HepG2 (cell line): Measurements from ENCODE around the gene SNX30. TPM values are rescaled to one million over a fixed set of nuclear protein-coding genes. Genes with fewer than 3 reads are reported as not detected.

Source experiments
- ARNTL ChIP-seq: sonication (generic); formaldehyde crosslinking; IDR thresholded peaks from 2 replicates; pipeline ENCODE4 v1.4.0; 2020; ENCODE audit warnings: mild to moderate bottlenecking, missing genetic modification reagents
- HIVEP1 ChIP-seq: sonication (generic); formaldehyde crosslinking; IDR thresholded peaks from 2 replicates; pipeline ENCODE4 v1.4.0; 2020; ENCODE audit warnings: mild to moderate bottlenecking, missing genetic modification reagents
- HNRNPLL ChIP-seq: fragments of 200-400 bp; formaldehyde crosslinking; IDR thresholded peaks from 2 replicates; pipeline ENCODE4 v1.6.1; 2017; ENCODE audit warnings: mild to moderate bottlenecking, low read depth, low read length; ENCODE audit not compliant: poor library complexity, severe bottlenecking
- HOXA5 ChIP-seq: sonication (generic); formaldehyde crosslinking; IDR thresholded peaks from 2 replicates; pipeline ENCODE4 v1.4.0; 2020; ENCODE audit warnings: missing genetic modification reagents
- NFYB ChIP-seq: sonication (generic); formaldehyde crosslinking; IDR thresholded peaks from 2 replicates; pipeline ENCODE4 v1.4.0; 2020; ENCODE audit warnings: missing genetic modification reagents
- REPIN1 ChIP-seq: sonication (generic); formaldehyde crosslinking; IDR thresholded peaks from 2 replicates; pipeline ENCODE4 v1.8.0; 2022; ENCODE audit warnings: missing genetic modification reagents, low read depth, mild to moderate bottlenecking, borderline replicate concordance
- TBP ChIP-seq: sonication (generic); formaldehyde crosslinking; IDR thresholded peaks from 2 replicates; pipeline ENCODE4 v1.5.0; 2020; ENCODE audit warnings: missing genetic modification reagents
- TBX2 ChIP-seq: sonication (generic); formaldehyde crosslinking; IDR thresholded peaks from 2 replicates; pipeline ENCODE4 v1.5.0; 2020; ENCODE audit warnings: missing genetic modification reagents, mild to moderate bottlenecking, borderline replicate concordance
- TBX3 ChIP-seq: fragments of 450-650 bp; IDR thresholded peaks from 2 replicates; pipeline ENCODE4 v1.6.1; 2017; ENCODE audit warnings: antibody characterized with exemption, mild to moderate bottlenecking, inconsistent platforms, borderline replicate concordance
- YEATS2 ChIP-seq: sonication (generic); formaldehyde crosslinking; IDR thresholded peaks from 2 replicates; pipeline ENCODE4 v1.4.0; 2020; ENCODE audit warnings: missing genetic modification reagents, borderline replicate concordance
- ZNF20 ChIP-seq: sonication (generic); formaldehyde crosslinking; IDR thresholded peaks from 2 replicates; pipeline ENCODE4 v1.4.0; 2020; ENCODE audit warnings: mild to moderate bottlenecking, moderate library complexity, missing genetic modification reagents
- ZNF331 ChIP-seq: sonication (generic); formaldehyde crosslinking; IDR thresholded peaks from 2 replicates; pipeline ENCODE4 v1.4.0; 2020; ENCODE audit warnings: missing genetic modification reagents
- ZNF563 ChIP-seq: sonication (generic); formaldehyde crosslinking; IDR thresholded peaks from 2 replicates; pipeline ENCODE4 v1.8.0; 2022; ENCODE audit warnings: mild to moderate bottlenecking, moderate library complexity, missing genetic modification reagents
- polyA plus RNA-seq, 8 experiments: library from polyadenylated mRNA; depleted of rRNA in 3 of 8; stranded (reverse) in 7 of 8; unstranded in 1 of 8; fragments of >200 nt; fragmentation: Illumina TruSeq in 4 of 8; extraction: Trizol in 4 of 8; gene quantifications; 2 replicates each; pipeline versions ENCODE4 v1.2.1 to v1.2.3, GENCODE V29; 2011 to 2016; ENCODE audit warnings: low read depth in 4 of 8, missing spikeins in 1 of 8, mixed read lengths in 1 of 8; ENCODE audit not compliant: insufficient read depth in 1 of 8
- total RNA-seq, 5 experiments: library from RNA; depleted of rRNA; stranded (reverse); fragments of >200 nt; fragmentation: Illumina TruSeq; extraction: Trizol; gene quantifications; 2 replicates each; pipeline ENCODE4 v1.2.3, GENCODE V29; 2016; ENCODE audit warnings: low read depth in 1 of 5
- TF ChIP-seq, protein P1 (sequence below): sonication (generic); formaldehyde crosslinking; IDR thresholded peaks from 2 replicates; pipeline ENCODE4 v1.4.0; 2020; ENCODE audit warnings: missing genetic modification reagents
- TF ChIP-seq, protein P2 (sequence below): sonication (generic); formaldehyde crosslinking; IDR thresholded peaks from 2 replicates; pipeline ENCODE4 v1.4.0; 2020; ENCODE audit warnings: missing genetic modification reagents
- TF ChIP-seq, protein P3 (sequence below): sonication (generic); formaldehyde crosslinking; IDR thresholded peaks from 2 replicates; pipeline ENCODE4 v1.8.1; 2023; ENCODE audit warnings: mild to moderate bottlenecking, inconsistent platforms, moderate library complexity, missing genetic modification reagents, borderline replicate concordance
- TF ChIP-seq, protein P4 (sequence below): sonication (generic); formaldehyde crosslinking; IDR thresholded peaks from 2 replicates; pipeline ENCODE4 v1.4.0; 2020; ENCODE audit warnings: missing genetic modification reagents
- TF ChIP-seq, protein P5 (sequence below): IDR thresholded peaks from 2 replicates; pipeline ENCODE4 v1.6.1; 2016
- TF ChIP-seq, protein P6 (sequence below): sonication (generic); formaldehyde crosslinking; IDR thresholded peaks from 2 replicates; pipeline ENCODE4 v1.8.1; 2023; ENCODE audit warnings: mild to moderate bottlenecking, missing genetic modification reagents

SNX30 gene
- total and polyA plus RNA-seq, 2 of the 13 experiments (the other 11 are each of a cell fraction or from before 2014, with no cell fraction given), result 4.4 to 12.4 TPM

DNA sequence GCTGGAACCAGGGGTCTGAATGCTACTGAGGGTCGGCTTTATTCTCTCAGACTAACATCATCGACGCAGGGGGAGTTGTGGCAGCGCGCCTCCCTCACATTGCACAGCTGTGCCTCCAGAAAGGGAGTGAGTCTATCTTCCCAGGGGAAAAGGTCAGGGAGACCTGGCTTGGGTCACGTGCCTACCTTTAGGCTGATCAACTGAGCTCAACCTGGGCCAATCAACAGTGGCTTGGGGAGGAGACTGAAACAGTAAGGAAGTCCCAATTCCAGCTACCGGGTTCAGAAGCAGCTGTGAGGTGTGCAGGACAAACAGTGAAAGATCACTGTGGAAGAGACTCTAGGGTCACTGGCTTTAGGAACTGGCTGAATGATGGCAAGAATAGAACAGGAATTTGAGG lies 14.3 kb downstream of the SNX30 start (continued):
- TF ChIP-seq, protein P1, sequence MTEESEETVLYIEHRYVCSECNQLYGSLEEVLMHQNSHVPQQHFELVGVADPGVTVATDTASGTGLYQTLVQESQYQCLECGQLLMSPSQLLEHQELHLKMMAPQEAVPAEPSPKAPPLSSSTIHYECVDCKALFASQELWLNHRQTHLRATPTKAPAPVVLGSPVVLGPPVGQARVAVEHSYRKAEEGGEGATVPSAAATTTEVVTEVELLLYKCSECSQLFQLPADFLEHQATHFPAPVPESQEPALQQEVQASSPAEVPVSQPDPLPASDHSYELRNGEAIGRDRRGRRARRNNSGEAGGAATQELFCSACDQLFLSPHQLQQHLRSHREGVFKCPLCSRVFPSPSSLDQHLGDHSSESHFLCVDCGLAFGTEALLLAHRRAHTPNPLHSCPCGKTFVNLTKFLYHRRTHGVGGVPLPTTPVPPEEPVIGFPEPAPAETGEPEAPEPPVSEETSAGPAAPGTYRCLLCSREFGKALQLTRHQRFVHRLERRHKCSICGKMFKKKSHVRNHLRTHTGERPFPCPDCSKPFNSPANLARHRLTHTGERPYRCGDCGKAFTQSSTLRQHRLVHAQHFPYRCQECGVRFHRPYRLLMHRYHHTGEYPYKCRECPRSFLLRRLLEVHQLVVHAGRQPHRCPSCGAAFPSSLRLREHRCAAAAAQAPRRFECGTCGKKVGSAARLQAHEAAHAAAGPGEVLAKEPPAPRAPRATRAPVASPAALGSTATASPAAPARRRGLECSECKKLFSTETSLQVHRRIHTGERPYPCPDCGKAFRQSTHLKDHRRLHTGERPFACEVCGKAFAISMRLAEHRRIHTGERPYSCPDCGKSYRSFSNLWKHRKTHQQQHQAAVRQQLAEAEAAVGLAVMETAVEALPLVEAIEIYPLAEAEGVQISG (CRISPR knock-in tag), result peak; percentile 76
- TF ChIP-seq, protein P2, sequence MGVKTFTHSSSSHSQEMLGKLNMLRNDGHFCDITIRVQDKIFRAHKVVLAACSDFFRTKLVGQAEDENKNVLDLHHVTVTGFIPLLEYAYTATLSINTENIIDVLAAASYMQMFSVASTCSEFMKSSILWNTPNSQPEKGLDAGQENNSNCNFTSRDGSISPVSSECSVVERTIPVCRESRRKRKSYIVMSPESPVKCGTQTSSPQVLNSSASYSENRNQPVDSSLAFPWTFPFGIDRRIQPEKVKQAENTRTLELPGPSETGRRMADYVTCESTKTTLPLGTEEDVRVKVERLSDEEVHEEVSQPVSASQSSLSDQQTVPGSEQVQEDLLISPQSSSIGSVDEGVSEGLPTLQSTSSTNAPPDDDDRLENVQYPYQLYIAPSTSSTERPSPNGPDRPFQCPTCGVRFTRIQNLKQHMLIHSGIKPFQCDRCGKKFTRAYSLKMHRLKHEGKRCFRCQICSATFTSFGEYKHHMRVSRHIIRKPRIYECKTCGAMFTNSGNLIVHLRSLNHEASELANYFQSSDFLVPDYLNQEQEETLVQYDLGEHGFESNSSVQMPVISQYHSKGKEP, result no peak
- TF ChIP-seq, protein P3, sequence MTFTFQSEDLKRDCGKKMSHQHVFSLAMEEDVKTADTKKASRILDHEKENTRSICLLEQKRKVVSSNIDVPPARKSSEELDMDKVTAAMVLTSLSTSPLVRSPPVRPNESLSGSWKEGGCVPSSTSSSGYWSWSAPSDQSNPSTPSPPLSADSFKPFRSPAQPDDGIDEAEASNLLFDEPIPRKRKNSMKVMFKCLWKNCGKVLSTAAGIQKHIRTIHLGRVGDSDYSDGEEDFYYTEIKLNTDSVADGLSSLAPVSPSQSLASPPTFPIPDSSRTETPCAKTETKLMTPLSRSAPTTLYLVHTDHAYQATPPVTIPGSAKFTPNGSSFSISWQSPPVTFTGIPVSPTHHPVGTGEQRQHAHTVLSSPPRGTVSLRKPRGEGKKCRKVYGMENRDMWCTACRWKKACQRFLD (CRISPR knock-in tag), result peak; percentile 49; the same call in 1 of the 2 replicates
- TF ChIP-seq, protein P4, sequence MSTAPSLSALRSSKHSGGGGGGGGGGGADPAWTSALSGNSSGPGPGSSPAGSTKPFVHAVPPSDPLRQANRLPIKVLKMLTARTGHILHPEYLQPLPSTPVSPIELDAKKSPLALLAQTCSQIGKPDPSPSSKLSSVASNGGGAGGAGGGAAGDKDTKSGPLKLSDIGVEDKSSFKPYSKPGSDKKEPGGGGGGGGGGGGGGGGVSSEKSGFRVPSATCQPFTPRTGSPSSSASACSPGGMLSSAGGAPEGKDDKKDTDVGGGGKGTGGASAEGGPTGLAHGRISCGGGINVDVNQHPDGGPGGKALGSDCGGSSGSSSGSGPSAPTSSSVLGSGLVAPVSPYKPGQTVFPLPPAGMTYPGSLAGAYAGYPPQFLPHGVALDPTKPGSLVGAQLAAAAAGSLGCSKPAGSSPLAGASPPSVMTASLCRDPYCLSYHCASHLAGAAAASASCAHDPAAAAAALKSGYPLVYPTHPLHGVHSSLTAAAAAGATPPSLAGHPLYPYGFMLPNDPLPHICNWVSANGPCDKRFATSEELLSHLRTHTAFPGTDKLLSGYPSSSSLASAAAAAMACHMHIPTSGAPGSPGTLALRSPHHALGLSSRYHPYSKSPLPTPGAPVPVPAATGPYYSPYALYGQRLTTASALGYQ (CRISPR knock-in tag), result no peak
- TF ChIP-seq, protein P5, sequence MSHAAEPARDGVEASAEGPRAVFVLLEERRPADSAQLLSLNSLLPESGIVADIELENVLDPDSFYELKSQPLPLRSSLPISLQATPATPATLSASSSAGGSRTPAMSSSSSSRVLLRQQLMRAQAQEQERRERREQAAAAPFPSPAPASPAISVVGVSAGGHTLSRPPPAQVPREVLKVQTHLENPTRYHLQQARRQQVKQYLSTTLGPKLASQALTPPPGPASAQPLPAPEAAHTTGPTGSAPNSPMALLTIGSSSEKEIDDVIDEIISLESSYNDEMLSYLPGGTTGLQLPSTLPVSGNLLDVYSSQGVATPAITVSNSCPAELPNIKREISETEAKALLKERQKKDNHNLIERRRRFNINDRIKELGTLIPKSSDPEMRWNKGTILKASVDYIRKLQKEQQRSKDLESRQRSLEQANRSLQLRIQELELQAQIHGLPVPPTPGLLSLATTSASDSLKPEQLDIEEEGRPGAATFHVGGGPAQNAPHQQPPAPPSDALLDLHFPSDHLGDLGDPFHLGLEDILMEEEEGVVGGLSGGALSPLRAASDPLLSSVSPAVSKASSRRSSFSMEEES (CRISPR knock-in tag), result peak; percentile 68; the same call in 1 of the 2 replicates
- TF ChIP-seq REPIN1 (CRISPR knock-in tag) (no peak), HIVEP1 (CRISPR knock-in tag) (no peak; the same call in 1 of the 2 replicates), ZNF20 (CRISPR knock-in tag) (no peak), ZNF563 (CRISPR knock-in tag) (no peak), TBP (CRISPR knock-in tag) (no peak), HNRNPLL (no peak), ARNTL (CRISPR knock-in tag) (peak; percentile 88), TBX2 (CRISPR knock-in tag) (0 out of 2 replicates have a peak, but pooled peaks have one; percentile 20), YEATS2 (CRISPR knock-in tag) (no peak; the same call in 1 of the 2 replicates), NFYB (CRISPR knock-in tag) (peak; percentile 68), TBX3 (no peak), HOXA5 (CRISPR knock-in tag) (no peak), ZNF331 (CRISPR knock-in tag) (no peak)
- TF ChIP-seq, protein P6, sequence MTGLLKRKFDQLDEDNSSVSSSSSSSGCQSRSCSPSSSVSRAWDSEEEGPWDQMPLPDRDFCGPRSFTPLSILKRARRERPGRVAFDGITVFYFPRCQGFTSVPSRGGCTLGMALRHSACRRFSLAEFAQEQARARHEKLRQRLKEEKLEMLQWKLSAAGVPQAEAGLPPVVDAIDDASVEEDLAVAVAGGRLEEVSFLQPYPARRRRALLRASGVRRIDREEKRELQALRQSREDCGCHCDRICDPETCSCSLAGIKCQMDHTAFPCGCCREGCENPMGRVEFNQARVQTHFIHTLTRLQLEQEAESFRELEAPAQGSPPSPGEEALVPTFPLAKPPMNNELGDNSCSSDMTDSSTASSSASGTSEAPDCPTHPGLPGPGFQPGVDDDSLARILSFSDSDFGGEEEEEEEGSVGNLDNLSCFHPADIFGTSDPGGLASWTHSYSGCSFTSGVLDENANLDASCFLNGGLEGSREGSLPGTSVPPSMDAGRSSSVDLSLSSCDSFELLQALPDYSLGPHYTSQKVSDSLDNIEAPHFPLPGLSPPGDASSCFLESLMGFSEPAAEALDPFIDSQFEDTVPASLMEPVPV (CRISPR knock-in tag), result no peak
